ENCODE data around the gene LTK. TPM values are rescaled to one million over a fixed set of nuclear protein-coding genes. Genes with fewer than 3 reads are reported as not detected.

The LTK gene
- polyA plus RNA-seq, 4 donors = 1.3 to 3.1 (median 2.3) TPM

- no peak for DNase-seq (ENCODE audit: low read depth in 4 of 4, low spot score in 2 of 4)
These were observed 14.3 kb downstream of the LTK start for GRCh38 chr15:41499109-41499851.

DNA sequence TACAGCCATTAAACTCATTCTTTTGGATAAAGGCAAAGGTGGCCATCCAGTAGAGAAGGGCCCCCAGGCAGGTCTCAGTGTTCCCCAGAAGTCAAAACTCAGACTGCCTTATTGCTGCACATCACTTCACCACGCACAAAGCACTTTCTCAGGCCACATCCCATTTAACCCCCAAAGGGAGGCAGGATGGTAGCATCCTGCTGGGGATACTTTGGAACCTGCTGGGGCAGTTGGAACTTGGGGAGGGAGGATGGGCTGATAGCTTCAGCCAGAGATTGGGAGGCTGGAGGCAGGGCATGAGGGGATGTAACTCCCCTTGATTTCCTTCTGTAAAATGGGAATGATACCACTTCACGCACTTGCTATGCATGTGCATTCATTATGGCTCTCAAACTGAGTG lies 15.0 kb downstream of the LTK start:
- no peak for DNase-seq (ENCODE audit: low read depth in 4 of 4, low spot score in 2 of 4)

- DNase-seq (ENCODE audit: low read depth in 4 of 4, low spot score in 2 of 4) = no peak
These were observed 17.7 kb downstream of the LTK start for GRCh38 chr15:41495736-41496599.

DNA sequence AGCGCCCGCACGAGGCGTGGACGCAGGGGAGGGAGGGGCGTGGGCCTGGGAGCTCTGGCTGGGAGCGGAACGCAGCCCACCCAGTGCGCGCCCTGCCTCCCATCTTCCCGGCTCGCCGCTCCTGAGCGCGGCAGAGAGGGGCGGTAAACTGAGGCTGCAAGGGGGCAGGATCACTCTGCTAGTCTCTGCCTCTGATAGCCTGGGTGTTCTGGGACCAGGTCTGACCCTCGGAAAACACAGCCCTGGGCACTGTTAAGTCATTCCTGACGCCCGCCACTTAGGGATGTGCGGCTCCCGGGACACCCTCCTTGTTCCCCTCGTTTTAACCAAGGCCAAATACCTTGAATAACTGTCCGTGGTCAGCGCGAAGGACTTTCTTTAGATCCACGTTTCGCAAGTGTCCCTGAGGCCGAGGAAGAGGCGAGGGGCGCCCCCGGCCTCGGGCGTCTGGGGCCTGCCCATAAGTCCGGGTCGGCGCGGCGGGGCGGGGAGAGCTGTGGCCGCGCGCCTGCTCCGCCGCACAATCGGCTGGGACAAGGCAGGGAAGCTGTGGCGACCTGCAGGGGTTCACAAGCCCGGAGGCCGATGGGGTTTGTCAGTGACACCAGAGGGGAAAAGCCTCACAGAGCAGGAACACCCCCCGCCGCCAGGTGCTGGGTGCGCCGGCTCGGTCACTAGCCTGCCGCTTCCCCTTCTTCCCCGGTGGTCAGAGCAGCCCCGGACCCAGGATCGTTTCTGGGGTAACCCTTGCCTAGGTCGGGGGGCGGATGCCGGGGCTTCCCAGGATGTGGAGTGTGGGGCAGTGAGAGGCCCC lies 18.5 kb downstream of the LTK start:
- no peak for DNase-seq (ENCODE audit: low read depth in 4 of 4, low spot score in 2 of 4)

GRCh38 chr15:41494190-41494921 lies 19.3 kb downstream of the LTK start:
- no peak for DNase-seq (ENCODE audit: low read depth in 4 of 4, low spot score in 2 of 4)

- DNase-seq (ENCODE audit: low read depth in 4 of 4, low spot score in 2 of 4) = no peak
These were observed 19.8 kb downstream of the LTK start for GRCh38 chr15:41493902-41494189.

DNA sequence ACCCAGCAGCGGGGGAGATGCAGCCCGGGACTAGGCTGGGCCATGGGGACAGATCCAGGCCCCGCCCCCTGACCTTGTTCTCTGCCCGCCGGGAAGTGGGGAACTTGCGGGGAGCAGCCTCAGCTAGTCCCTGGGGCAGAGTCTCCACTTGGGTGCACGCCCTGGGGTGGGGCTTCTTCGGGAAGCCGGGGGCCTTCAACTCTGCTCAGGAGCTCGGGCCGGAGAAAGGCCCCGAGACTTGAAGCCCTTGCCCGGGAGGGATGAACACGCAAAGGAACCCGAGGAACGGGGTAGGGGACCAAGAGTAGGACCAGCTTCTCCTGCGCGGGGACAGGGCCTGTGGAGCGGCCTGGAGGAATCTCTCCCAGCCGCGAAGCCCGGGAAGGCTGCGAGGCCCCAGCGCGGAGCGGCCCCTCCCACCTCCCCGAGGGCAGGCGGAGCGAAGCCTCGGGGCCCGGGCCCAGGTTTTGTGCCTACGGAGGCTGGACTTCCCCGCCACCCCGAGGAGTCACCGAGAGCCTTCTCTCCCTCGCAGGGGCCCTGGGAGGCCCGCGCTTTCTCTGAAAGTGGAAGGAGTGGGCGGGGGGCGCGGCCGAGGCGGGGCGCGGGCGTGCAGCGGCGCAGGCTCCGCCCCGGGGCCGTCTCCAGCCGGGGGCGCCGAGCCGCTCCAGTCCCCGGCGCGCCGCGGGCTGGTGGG lies 20.3 kb downstream of the LTK start, which contains the start of gene ITPKA:
Gene ITPKA (plus strand): TSS at position 670 of the 697 bp plus-strand sequence. CDS start 54 bp downstream, outside the sequence.
- DNase-seq (ENCODE audit: low read depth in 4 of 4, low spot score in 2 of 4) = no peak

- no peak for DNase-seq (ENCODE audit: low read depth in 4 of 4, low spot score in 2 of 4)
These were observed 20.9 kb downstream of the LTK start for GRCh38 chr15:41492597-41493204.

GRCh38 chr15:41491889-41492288 lies 21.7 kb downstream of the LTK start:
- no peak for DNase-seq (ENCODE audit: low read depth in 4 of 4, low spot score in 2 of 4)

- no peak for DNase-seq (ENCODE audit: low read depth in 4 of 4, low spot score in 2 of 4)
These were observed 23.3 kb downstream of the LTK start for GRCh38 chr15:41490355-41490754.

DNA sequence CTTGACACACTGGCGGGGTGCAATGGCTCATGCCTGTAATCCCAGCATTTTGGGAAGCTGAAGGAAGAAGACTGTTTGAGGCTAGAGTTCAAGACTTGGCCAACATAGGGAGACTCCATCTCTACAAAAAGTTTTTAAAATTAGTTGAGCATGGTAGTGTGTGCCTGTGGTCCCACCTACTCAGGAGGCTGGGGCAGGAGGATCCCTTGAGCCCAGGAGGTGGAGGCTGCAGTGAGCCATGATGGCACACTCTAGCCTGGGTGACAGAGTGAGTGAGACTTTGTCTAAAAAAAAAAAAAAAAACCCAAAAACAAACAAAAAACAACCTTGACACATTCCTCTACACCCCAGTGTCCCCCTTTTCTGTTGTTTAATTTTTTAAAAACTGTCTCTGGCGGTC lies 24.0 kb downstream of the LTK start:
- no peak for DNase-seq (ENCODE audit: low read depth in 4 of 4, low spot score in 2 of 4)

GRCh38 chr15:41487802-41488201 lies 25.8 kb downstream of the LTK start:
- no peak for DNase-seq (ENCODE audit: low read depth in 4 of 4, low spot score in 2 of 4)

DNA sequence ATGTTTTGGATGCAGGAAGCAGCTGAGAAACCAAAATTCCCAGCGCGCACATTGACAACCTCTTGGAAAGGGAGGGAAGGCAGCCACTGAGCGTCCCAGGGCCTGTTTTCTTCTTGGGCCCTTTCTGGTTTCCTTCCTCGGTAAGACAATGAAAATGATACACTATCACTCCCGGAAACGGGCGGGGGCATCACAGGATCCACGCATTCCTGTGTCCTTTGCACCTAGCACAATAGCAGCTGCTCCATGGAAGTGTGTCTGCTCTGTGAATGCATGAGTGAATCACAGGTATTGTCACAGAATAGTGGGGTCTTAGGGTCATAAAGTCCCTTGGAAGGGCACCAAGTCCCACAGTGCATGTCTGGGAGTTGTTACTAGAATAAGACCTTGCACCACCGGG lies 26.2 kb downstream of the LTK start:
- DNase-seq (ENCODE audit: low read depth in 4 of 4, low spot score in 2 of 4) = no peak

- no peak for DNase-seq (ENCODE audit: low read depth in 4 of 4, low spot score in 2 of 4)
These were observed 27.3 kb downstream of the LTK start for GRCh38 chr15:41486286-41486685.

DNA sequence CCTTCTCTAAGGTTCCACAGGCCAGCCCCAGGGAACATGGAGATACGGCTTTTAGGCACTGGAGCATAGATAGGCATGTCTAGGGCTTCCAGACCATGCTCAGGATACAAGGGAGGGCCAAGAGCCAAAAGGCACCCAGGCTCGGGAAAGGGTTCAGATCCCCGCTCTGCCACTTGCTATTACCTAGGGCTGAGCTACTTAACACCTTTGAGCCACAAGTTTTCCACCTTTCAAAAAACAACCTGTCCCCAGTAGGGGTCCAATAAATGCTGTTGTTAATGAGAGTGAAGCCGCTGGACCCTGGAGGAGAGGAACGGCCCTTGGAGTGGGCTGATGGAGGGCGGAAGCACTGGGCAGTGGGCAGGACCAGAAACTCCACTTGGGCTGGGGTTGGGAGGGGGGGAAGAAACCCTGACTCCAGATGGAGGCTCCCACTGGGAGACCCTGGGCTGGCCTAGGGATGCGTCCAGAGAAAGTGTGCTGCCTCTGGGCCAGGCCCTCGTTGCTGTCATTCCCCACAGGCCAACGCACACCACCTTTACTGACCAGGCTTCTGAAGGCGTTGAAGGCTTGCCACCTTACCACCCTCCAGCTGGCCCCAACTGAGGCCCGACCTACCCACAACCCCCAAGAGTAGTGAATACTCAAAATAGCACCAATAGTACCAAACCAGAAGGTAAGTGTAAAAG lies 28.5 kb downstream of the LTK start:
- DNase-seq (ENCODE audit: low read depth in 4 of 4, low spot score in 2 of 4) = no peak

DNA sequence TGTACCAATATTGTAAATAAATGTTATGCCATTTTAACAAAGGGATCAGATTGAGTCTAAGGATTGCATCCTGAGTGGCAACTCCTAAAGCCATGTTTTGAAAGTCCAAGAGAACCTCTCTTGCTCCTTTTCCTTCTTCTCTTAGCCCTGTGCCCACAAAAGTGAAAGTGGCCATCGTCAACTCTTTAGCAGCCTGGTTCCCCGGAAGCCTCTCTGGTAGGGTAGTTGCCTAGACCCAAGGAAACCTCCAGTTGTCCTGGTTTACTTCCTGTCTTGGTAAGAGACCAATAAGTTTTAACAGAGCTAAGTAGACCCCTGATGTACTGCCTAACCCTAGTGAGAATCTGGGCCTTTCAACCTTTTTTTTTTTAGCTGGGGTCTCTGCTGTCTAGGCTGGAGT lies 30.1 kb downstream of the LTK start:
- no peak for DNase-seq (ENCODE audit: low read depth in 4 of 4, low spot score in 2 of 4)

GRCh38 chr15:41483115-41483514 lies 30.5 kb downstream of the LTK start:
- no peak for DNase-seq (ENCODE audit: low read depth in 4 of 4, low spot score in 2 of 4)

- no peak for DNase-seq (ENCODE audit: low read depth in 4 of 4, low spot score in 2 of 4)
These were observed 31.3 kb downstream of the LTK start for GRCh38 chr15:41482110-41482877.
